Motor neuron (in vitro differentiated cells): ENCODE measurements around the gene CASP6. TPM values are rescaled to one million over a fixed set of nuclear protein-coding genes. Genes with fewer than 3 reads are reported as not detected.

Source experiments
- ATAC-seq, 8 experiments: fragments of 200-7000 bp; cut with Tn5 transposase; replicated peaks in 6 of 8; 2 replicates each; pipeline ENCODE4 v1.8.0; 2021; ENCODE audit warnings: mild to moderate bottlenecking in 8 of 8, moderate library complexity in 8 of 8
- H3K27ac ChIP-seq, 2 donors: fragments of 250-450 bp; sonication (Bioruptor Pico); 2 replicates each; pipeline ENCODE4 v1.9.0; 2021; ENCODE audit warnings: antibody characterized with exemption in 2 of 2, mild to moderate bottlenecking in 2 of 2, moderate library complexity in 1 of 2
- H3K4me1 ChIP-seq, 2 donors: fragments of 250-450 bp; sonication (Bioruptor Pico); replicated peaks in 1 of 2; 2 replicates each; pipeline ENCODE4 v1.6.1; 2021; ENCODE audit warnings: antibody characterized with exemption in 2 of 2, mild to moderate bottlenecking in 2 of 2, moderate library complexity in 1 of 2
- H3K4me3 ChIP-seq, 5 donors: fragments of 250-450 bp; sonication (Bioruptor Pico); 2 replicates each; pipeline ENCODE4 v1.9.0; 2021; ENCODE audit warnings: antibody characterized with exemption in 5 of 5, mild to moderate bottlenecking in 5 of 5, moderate library complexity in 4 of 5
- WGBS, 10 experiments: fragments of 450-650 bp; shearing (Covaris generic); methylation state at CpG; one replicate each; pipeline ENCODE4 v1.0.0; 2022; 5-methylcytosine and 5-hydroxymethylcytosine counted together
- in situ Hi-C, 9 experiments: fragments of 400-800 bp; cut with MboI; loops; one replicate each; pipeline ENCODE4 v1.15.0; 2021; ENCODE audit warnings: low sequenced_read_pairs in 9 of 9, low pct_unique_long_range_greater_than_20kb in 2 of 9; ENCODE audit not compliant: unreplicated experiment in 9 of 9
- total RNA-seq, 8 experiments: library from RNA; unstranded; fragments of 300-600 nt; gene quantifications; 2 replicates each; pipeline versions ENCODE4 v1.2.3 to v1.2.4, GENCODE V29; 2022

The CASP6 gene
- total RNA-seq, result 10 to 100 TPM in 2 of 8 experiments, 1 to 10 TPM in 6; 6.1 to 15.4 (median 8.2) TPM

DNA sequence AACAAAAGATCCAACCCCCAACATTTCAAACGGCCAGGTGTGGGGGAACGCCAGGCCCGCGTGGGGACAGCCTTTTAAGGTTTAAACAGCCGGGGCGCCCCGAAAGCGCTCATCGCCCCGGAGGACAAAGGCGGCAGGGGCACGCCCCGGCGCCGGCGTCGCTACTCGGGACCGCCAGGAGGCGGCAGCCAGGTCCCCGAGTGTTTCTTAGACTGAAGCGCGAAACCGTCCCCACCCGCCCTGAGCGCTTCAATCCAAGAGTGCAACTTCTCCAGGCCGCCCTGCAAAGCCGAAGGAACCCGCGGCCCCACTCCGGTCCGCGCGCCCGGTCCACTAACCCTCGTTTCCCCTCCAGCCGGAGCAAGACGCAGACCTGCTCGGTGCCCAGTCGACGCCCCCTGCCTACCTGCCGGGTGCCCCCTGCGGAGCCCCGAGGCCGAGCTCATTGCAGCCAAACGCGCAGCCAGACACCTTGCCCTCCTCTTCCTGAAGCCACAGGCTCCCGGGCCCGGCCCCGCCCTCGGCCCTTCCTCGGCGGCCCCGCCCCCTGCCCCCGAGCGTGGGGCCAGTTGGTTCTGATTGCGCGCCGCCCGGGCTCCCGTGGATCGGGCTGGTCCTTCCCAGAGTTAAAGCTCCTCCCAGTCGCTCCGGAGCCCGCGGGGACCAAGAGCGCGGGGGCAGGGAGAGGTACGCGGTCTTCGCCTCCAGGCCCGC, at the start of gene CASP6:
CASP6 (minus strand) TSS at position 496 of the 714 bp plus-strand sequence; CDS start at position 446, 50 bp downstream.
- in situ Hi-C loops, result loop anchor here in 1 of 9 experiments (25.0 kb wide), 1 partner anchor 259 kb away; no protein-coding TSS in a partner anchor
- WGBS, 10 experiments, result 0% methylated on average over 3 to 4 of the region's 72 CpGs; no CpG with 5 or more reads in 8 of the 10 experiments
- Histone ChIP-seq H3K4me1 (peaks cover 7 to 13% of the 10 kb centered on the region in 2 donors), H3K4me3 (peak within 1 kb of the TSS; percentile 60 to 81 (median 71)), H3K27ac (peak within 1 kb of the TSS; percentile 5 to 64)
- peak; percentile 85 to 91 (median 89) for ATAC-seq

DNA sequence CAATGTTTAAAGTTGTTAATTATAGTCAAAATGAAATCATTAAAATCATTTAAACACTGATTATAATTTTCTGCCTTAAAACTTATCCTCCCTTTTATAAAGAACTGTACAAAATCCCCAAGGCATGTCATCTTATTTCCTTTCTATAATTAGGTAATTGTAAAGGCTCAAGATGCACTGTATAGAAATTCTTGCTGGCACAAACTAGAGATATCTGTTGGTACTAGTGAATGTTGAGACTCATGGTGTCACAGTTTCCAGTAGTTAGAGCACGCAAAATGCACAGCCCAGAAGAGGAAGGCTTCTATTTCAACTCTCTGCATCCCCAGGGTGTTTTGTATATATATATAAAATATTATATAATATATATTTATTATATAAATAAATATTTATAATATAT, 49.3 kb upstream of the CASP6 start:
- no peak for ATAC-seq
- WGBS, 10 experiments, result no CpG with 5 or more reads among the region's 1 CpG
- Histone ChIP-seq H3K27ac (no peak overlapping the region), H3K4me3 (no peak overlapping the region), H3K4me1 (no peaks in the 10 kb centered on the region)
- in situ Hi-C loops, result no loop called here

DNA sequence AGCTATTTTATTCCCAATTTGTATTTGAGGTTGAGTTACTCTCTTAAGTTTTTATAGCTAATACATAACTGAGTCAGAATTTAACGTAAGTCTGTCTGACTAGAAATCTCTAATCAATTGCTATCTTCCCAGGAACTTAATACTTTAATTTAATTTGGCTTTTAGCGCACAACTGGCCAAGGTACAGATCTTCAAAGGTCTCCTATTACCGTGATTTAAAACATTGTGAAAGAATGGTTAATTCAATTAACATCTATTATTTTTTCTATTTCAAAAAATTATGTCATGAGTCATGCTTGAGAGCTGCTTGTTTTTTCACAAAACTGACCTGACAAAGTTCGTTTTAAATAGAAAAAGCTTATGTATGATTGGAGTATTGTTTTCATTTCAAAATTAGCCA, 48.6 kb upstream of the CASP6 start:
- Histone ChIP-seq H3K4me1 (no peaks in the 10 kb centered on the region), H3K4me3 (no peak overlapping the region), H3K27ac (no peak overlapping the region)
- 48 to 94% (median 75%) methylated on average over 2 to 4 of the region's 4 CpGs; no CpG with 5 or more reads in 1 of the 10 experiments for whole genome bisulfite sequencing, 10 experiments
- ATAC-seq, result no peak
- in situ Hi-C loops, result no loop called here

DNA sequence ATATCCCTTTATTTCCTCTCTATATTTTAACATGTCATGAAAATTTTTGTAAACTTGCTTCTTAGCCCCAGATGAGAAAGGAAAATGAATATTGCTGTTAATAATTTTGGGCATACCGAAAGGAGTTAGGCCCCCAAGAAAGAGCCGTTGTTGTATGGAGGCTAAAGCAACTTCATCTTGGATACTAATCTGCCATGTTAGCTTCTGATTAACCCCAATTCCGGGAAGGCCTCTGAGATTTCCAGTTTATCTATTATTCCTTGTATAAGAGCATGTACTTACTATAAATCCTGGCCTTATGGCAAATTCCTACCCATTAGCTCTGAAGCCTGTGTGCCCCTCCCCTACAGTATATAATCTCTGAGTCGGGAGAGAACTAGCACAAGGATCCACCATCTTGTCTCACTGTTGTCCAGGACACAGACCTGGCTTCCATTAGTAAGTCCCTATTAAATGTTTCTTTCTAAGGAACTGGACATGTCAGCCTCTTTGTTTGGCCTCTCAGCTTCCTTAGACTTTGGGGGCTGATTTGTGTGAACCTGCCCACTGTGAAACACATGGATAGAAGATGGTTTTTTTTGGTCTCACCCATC, 47.5 kb upstream of the CASP6 start:
- in situ Hi-C loops, result no loop called here
- 20 to 100% (median 91%) methylated on average over 1 to 4 of the region's 4 CpGs; no CpG with 5 or more reads in 2 of the 10 experiments for WGBS, 10 experiments
- Histone ChIP-seq H3K27ac (no peak overlapping the region), H3K4me3 (no peak overlapping the region), H3K4me1 (no peaks in the 10 kb centered on the region)
- ATAC-seq, result no peak

DNA sequence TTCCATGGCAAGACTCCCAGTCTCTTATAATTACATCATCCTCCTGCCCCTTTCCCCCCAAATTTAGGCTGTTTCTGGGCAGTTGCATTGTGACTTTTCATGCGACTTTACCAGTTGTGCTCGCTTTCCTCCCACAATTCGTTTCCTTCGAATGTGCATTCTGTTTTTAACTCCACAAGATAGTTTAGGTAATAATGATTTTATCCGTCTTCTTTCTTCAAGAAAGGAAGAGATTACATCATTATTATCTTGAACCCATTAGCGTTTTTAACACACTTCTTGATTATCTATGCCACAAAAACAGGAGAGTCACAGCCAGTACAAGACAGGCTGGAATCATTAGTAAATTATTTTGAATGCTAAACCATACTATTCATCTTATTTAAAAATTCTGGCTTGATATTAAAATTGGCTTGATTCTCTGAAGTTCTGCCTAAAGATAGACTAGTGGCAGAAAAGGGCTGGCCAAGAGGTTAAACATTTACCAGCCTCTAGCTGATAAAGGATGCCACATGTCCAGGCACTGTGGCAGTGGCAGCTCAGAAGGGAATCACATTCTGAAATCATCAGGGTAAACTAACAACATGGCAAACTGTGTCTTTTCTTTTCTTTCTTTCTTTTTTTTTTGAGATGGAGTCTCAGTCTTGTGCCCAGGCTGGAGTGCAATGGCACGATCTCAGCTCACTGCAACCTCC, 46.3 kb upstream of the CASP6 start:
- in situ Hi-C loops, result no loop called here
- 69 to 100% (median 78%) methylated on average over 1 to 6 of the region's 7 CpGs for WGBS, 10 experiments
- Histone ChIP-seq H3K4me3 (no peak overlapping the region), H3K27ac (no peak overlapping the region), H3K4me1 (no peaks in the 10 kb centered on the region)
- ATAC-seq, result no peak

DNA sequence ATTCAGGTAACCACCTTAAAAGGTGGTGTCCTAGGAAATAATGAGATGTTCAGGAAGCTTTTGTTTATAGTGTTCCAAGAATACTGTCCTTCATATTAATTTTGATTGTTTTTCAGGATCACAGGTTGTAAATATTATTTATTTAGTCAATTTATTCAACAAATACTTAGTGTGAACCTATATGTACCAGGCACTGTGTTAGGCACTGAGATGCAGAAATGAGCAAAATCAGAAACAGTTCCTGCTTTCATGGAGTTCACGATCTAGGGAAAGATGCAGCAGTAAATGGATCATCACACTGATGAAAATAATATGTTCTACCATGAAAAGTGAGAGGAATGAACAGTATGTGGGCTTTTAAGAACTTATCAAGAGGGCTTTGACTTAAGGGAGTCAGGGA, 44.9 kb upstream of the CASP6 start:
- no peaks in the 10 kb centered on the region for H3K4me1 ChIP-seq
- H3K27ac ChIP-seq, result no peak overlapping the region
- H3K4me3 ChIP-seq, result no peak overlapping the region
- in situ Hi-C loops, result no loop called here
- no peak for ATAC-seq
- WGBS, 10 experiments, result 0 to 100% (median 95%) methylated on average over 1 of the region's 1 CpG; no CpG with 5 or more reads in 2 of the 10 experiments

DNA sequence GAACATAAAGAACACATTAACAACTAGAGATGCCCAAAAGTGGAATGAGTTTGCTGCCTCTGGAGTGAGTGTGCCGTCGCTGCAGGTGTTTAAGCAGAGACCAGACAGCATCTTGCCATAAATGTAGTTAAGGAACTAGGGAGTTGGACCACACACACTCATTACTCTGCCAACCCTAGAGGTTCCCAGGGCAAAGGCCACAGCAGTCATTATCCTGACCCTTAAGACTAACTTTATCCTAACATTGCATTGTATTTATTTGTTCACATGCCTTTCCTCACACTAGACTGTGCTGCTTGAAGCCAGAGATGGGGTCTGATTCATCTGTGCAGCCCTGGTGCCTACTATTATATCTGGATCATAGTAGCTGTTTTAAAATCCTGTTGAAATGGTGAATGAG, 43.5 kb upstream of the CASP6 start:
- H3K4me3 ChIP-seq, result no peak overlapping the region
- in situ Hi-C loops, result no loop called here
- H3K27ac ChIP-seq, result no peak overlapping the region
- no peak for ATAC-seq
- no peaks in the 10 kb centered on the region for H3K4me1 ChIP-seq
- 38 to 100% (median 83%) methylated on average over 2 of the region's 2 CpGs; no CpG with 5 or more reads in 4 of the 10 experiments for WGBS, 10 experiments

DNA sequence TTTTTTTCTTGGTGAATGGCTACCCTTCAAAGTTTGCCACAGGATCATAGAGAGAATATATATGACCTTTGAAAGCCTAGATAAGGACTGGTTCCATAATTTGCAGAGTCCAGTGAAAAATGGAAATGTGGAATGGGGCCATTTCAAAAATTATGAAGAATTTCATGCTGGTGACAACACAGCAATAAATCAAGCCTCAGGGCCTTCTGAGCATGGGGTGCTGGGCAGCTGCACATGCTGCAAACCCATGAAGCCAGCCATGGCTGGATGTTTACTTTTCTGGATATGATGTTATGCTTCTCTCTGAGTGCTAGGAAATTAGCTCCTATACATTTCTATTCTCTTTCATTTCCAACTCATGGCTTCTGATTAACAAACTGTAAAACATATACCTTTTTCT, 42.6 kb upstream of the CASP6 start:
- Histone ChIP-seq H3K27ac (no peak overlapping the region), H3K4me1 (no peaks in the 10 kb centered on the region), H3K4me3 (no peak overlapping the region)
- in situ Hi-C loops, result no loop called here
- no peak for ATAC-seq

DNA sequence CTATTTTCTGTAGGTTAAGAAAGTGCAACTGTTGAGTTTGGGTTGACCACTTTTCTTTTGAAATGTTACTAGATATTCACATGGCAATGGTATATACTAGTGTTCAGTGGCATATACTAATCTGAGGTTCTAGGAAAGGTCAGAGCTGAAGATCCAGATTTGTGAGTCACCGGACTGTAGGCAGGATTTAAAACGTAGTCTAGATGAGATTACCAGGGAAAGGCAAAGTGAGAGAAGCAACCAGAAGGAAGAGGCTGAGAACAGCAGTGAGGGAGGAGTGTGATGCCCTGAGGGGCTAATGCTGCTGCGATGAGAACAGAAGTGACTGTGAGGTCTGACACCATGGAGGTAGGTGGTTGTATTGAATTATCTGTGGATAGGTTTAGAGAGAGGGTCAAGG, 36.3 kb upstream of the CASP6 start:
- ATAC-seq, result no peak
- no peaks in the 10 kb centered on the region for H3K4me1 ChIP-seq
- H3K27ac ChIP-seq, result no peak overlapping the region
- 25 to 100% (median 83%) methylated on average over 2 to 3 of the region's 3 CpGs; no CpG with 5 or more reads in 4 of the 10 experiments for WGBS, 10 experiments
- in situ Hi-C loops, result no loop called here
- H3K4me3 ChIP-seq, result no peak overlapping the region

DNA sequence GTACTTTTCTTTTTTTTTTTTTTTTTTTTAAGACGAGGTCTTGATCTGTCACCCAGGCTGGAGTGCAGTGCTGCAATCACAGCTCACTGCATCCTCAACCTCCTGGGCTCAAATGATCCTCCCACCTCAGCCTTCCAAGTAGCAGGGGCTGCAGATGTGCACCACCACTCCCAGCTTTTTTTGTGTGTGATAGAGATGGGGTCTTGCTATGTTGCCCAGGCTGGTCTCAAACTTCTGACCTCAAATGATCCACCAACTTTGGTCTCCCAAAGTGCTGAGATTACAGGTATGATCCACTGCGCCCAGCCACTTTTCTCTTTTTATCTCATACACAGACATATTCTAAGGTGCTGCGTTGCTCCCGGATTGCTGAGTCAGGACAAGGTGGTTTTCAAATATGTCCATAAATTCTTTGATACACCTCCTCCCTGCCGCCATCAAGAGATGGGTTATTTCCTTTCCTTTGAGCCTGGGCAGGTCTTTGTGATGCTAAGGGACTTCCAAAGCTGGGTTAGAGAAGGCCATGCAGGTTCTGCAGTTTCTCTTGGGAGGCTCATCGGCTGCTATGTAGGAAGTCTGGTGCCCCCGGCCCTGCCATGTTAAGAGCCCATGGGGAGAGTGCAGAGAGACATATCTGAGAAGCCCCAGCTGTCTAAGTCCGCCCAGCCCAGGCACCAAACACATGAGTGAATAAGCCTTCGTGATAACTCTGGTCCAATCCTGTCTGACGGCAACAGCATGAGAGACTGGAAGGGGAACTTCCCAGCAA, 35.0 kb upstream of the CASP6 start:
- no peak overlapping the region for H3K4me3 ChIP-seq
- no peak for ATAC-seq

DNA sequence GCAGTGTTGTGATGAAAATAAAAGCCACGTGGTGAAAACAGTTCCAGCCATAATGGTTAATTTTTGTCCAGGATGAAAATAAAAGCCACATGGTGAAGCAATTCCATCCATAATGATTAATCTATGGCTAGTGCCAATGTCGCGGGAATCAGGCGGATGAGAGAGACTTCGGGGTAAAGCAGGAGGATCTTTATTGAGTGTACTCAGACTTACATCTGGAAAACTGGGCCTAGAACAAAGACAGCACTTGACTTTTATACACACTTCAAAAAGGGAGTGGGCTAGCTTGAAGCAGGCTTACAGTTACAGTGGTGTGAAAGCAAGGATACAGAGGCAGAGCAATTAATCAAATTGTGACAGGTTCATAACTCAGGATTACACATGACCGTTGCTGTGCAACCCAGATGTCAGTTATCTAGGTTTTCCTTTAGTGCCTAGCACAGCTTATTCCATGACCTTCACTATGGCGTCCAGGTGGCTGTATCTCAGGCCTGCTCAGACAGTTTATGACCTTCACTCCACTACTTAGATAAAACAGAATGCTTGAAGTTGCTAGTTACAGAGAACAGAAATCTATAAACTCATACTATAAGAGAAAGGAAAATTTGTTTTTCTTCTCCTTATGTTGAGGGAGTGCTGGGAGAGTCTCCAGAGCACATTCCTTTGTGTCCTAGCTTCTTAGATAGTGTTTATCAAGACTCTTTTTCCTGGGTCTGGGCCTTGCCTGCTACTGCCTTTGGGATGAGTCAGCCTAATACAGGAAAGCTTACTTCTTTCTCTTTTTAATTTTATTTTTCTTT, 32.5 kb upstream of the CASP6 start:
- ATAC-seq, result no peak
- H3K4me3 ChIP-seq, result no peak overlapping the region
- 42 to 90% (median 65%) methylated on average over 1 to 7 of the region's 7 CpGs for WGBS, 10 experiments
- H3K27ac ChIP-seq, result no peak overlapping the region
- H3K4me1 ChIP-seq, result no peaks in the 10 kb centered on the region
- in situ Hi-C loops, result no loop called here

More for the DNA sequence above, 35.0 kb upstream of the CASP6 start:
- WGBS, 10 experiments, result 0 to 100% (median 82%) methylated on average over 1 to 6 of the region's 10 CpGs; no CpG with 5 or more reads in 1 of the 10 experiments
- in situ Hi-C loops, result no loop called here
- Histone ChIP-seq H3K4me1 (no peaks in the 10 kb centered on the region), H3K27ac (no peak overlapping the region)

DNA sequence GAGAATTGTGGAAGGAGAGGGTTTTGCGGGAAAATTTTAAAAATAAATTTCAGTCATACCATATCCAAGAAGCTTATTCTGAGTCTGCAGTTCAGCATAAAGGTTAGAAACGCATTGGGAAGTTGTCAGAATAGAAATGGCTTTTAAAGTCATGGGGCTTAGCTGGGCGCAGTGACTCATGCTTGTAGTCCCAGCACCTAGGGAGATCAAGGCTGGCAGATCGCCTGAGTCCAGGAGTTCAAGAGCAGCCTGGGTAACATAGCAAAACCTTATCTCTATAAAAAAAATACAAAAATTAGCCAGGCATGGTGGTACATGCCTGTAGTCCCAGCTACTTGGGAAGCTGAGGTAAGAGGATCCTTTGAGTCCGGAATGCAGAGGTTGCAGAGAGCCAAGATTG, 30.5 kb upstream of the CASP6 start:
- Histone ChIP-seq H3K4me1 (peaks cover 0 to 3% of the 10 kb centered on the region in 2 donors), H3K4me3 (no peak overlapping the region), H3K27ac (no peak overlapping the region)
- no peak for ATAC-seq
- in situ Hi-C loops, result no loop called here
- 45 to 100% (median 85%) methylated on average over 1 to 5 of the region's 5 CpGs for WGBS, 10 experiments
